Sigmoid colon (tissue), 4 donors: ENCODE results near the gene FRMPD4.

Experiments used
- EP300 ChIP-seq, 4 donors: sonication (generic); formaldehyde crosslinking; IDR thresholded peaks; one replicate each; pipeline ENCODE4 v1.6.1; 2017; ENCODE audit warnings: antibody characterized with exemption in 4 of 4
- POLR2A ChIP-seq, 2 donors: fragments of 450-650 bp; IDR thresholded peaks; one replicate each; pipeline ENCODE4 v1.6.1; 2016; ENCODE audit warnings: antibody characterized with exemption in 2 of 2, mild to moderate bottlenecking in 2 of 2, moderate library complexity in 2 of 2
- POLR2AphosphoS5 ChIP-seq, 4 donors: sonication (generic); formaldehyde crosslinking; IDR thresholded peaks; one replicate each; pipeline ENCODE4 v1.6.1; 2017; ENCODE audit warnings: antibody characterized with exemption in 4 of 4
- TF ChIP-seq, protein P1 (sequence below), 4 experiments: fragments of 450-650 bp in 3 of 4; fragments of 200-600 bp in 1 of 4; IDR thresholded peaks; one replicate each; pipeline ENCODE4 v1.5.1; 2016 to 2019; ENCODE audit warnings: antibody characterized with exemption in 4 of 4, mild to moderate bottlenecking in 3 of 4, moderate library complexity in 2 of 4

GRCh38 chrX:12494400-12495138, 356.3 kb downstream of the FRMPD4 start:
- TF ChIP-seq, protein P1, sequence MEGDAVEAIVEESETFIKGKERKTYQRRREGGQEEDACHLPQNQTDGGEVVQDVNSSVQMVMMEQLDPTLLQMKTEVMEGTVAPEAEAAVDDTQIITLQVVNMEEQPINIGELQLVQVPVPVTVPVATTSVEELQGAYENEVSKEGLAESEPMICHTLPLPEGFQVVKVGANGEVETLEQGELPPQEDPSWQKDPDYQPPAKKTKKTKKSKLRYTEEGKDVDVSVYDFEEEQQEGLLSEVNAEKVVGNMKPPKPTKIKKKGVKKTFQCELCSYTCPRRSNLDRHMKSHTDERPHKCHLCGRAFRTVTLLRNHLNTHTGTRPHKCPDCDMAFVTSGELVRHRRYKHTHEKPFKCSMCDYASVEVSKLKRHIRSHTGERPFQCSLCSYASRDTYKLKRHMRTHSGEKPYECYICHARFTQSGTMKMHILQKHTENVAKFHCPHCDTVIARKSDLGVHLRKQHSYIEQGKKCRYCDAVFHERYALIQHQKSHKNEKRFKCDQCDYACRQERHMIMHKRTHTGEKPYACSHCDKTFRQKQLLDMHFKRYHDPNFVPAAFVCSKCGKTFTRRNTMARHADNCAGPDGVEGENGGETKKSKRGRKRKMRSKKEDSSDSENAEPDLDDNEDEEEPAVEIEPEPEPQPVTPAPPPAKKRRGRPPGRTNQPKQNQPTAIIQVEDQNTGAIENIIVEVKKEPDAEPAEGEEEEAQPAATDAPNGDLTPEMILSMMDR (IDR thresholded peaks at IDR 0.05) = no peak
- TF ChIP-seq POLR2AphosphoS5 (IDR thresholded peaks at IDR 0.05) (no peak), POLR2A (IDR thresholded peaks at IDR 0.05) (no peak), EP300 (IDR thresholded peaks at IDR 0.05) (no peak)
